Neural cell (in vitro differentiated cells): ENCODE data around the gene HYOU1.

Experiments used
- POLR2AphosphoS5 ChIP-seq: IDR thresholded peaks from 2 replicates; pipeline ENCODE4 v1.6.1; 2012
- TAF1 ChIP-seq: IDR thresholded peaks from 2 replicates; pipeline ENCODE4 v1.6.1; 2012; ENCODE audit warnings: low read depth
- TF ChIP-seq, protein P1 (sequence below): fragments of 450-650 bp; IDR thresholded peaks from 2 replicates; pipeline ENCODE4 v1.5.1; 2014; ENCODE audit warnings: antibody characterized with exemption, mild to moderate bottlenecking, moderate library complexity; ENCODE audit not compliant: poor library complexity, severe bottlenecking
- TF ChIP-seq, protein P2 (sequence below): IDR thresholded peaks from 2 replicates; pipeline ENCODE4 v1.6.1; 2012; ENCODE audit warnings: borderline replicate concordance

DNA sequence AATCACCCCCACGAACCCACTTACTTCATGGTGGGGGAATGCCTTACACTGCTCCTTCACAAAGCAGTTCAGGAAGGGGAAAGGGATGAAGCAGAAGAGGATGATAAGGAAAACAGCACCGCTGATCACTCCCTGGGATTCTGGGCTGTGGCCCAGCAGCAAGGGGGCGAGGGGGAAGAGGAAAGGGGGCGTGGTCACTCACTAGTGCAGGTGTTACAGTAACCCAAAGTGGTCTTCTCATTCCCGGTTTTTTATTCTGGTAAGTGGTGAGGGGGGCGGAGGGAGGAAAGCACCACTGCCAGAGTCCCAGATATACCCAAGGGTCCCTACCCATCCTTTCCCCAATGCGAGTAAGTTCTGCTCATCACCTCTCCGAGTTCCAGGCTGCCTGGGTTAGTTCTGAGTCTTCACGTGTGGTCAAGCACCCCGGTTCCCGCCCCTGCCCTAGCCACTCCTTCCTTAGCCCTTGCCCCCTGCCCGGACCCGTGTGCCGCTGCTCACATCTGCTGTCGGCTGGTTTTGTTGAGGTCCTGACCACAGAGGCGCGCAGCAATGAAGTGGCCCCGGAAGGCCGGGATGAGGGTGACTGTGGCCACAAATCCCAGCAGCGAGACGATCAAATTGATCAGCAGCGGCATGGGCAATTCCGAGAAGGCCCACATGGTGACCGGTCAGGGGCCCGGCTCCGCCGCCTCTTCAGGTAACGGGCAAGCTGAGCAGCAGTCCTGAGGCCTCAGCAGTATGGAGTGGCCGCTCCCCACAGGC, 44.2 kb upstream of the HYOU1 start:
- TF ChIP-seq, protein P1, sequence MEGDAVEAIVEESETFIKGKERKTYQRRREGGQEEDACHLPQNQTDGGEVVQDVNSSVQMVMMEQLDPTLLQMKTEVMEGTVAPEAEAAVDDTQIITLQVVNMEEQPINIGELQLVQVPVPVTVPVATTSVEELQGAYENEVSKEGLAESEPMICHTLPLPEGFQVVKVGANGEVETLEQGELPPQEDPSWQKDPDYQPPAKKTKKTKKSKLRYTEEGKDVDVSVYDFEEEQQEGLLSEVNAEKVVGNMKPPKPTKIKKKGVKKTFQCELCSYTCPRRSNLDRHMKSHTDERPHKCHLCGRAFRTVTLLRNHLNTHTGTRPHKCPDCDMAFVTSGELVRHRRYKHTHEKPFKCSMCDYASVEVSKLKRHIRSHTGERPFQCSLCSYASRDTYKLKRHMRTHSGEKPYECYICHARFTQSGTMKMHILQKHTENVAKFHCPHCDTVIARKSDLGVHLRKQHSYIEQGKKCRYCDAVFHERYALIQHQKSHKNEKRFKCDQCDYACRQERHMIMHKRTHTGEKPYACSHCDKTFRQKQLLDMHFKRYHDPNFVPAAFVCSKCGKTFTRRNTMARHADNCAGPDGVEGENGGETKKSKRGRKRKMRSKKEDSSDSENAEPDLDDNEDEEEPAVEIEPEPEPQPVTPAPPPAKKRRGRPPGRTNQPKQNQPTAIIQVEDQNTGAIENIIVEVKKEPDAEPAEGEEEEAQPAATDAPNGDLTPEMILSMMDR = peak; percentile 45
- TF ChIP-seq TAF1 (peak; percentile 2), POLR2AphosphoS5 (no peak)
- TF ChIP-seq, protein P2, sequence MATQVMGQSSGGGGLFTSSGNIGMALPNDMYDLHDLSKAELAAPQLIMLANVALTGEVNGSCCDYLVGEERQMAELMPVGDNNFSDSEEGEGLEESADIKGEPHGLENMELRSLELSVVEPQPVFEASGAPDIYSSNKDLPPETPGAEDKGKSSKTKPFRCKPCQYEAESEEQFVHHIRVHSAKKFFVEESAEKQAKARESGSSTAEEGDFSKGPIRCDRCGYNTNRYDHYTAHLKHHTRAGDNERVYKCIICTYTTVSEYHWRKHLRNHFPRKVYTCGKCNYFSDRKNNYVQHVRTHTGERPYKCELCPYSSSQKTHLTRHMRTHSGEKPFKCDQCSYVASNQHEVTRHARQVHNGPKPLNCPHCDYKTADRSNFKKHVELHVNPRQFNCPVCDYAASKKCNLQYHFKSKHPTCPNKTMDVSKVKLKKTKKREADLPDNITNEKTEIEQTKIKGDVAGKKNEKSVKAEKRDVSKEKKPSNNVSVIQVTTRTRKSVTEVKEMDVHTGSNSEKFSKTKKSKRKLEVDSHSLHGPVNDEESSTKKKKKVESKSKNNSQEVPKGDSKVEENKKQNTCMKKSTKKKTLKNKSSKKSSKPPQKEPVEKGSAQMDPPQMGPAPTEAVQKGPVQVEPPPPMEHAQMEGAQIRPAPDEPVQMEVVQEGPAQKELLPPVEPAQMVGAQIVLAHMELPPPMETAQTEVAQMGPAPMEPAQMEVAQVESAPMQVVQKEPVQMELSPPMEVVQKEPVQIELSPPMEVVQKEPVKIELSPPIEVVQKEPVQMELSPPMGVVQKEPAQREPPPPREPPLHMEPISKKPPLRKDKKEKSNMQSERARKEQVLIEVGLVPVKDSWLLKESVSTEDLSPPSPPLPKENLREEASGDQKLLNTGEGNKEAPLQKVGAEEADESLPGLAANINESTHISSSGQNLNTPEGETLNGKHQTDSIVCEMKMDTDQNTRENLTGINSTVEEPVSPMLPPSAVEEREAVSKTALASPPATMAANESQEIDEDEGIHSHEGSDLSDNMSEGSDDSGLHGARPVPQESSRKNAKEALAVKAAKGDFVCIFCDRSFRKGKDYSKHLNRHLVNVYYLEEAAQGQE = no peak
